IgD-negative memory B cell (primary cell): Measurements from ENCODE around the gene ZNF44. TPM values are rescaled to one million over a fixed set of nuclear protein-coding genes. Genes with fewer than 3 reads are reported as not detected.

Experiments used
- H3K27ac Mint-ChIP-seq, 3 donors: one replicate each; pipeline ENCODE4 v1.8.0; 2020 to 2022; ENCODE audit warnings: mild to moderate bottlenecking in 3 of 3, mixed read lengths in 3 of 3, moderate library complexity in 1 of 3
- H3K27me3 Mint-ChIP-seq: one replicate; pipeline ENCODE4 v1.8.0; 2021; ENCODE audit warnings: mixed read lengths
- H3K36me3 Mint-ChIP-seq: one replicate; pipeline ENCODE4 v1.8.0; 2020; ENCODE audit warnings: mild to moderate bottlenecking, mixed read lengths
- H3K4me1 Mint-ChIP-seq, 3 donors: one replicate each; pipeline ENCODE4 v1.8.0; 2020 to 2022; ENCODE audit warnings: mixed read lengths in 3 of 3, mild to moderate bottlenecking in 1 of 3
- H3K4me3 Mint-ChIP-seq, 4 donors: one replicate each; pipeline ENCODE4 v1.8.0; 2020 to 2022; ENCODE audit warnings: mild to moderate bottlenecking in 4 of 4, mixed read lengths in 4 of 4, moderate library complexity in 3 of 4
- H3K9me3 Mint-ChIP-seq, 3 donors: one replicate each; pipeline ENCODE4 v1.8.0; 2020 to 2021; ENCODE audit warnings: mixed read lengths in 3 of 3, mild to moderate bottlenecking in 1 of 3
- polyA plus RNA-seq: library from polyadenylated mRNA; unstranded; fragments of 300-500 nt; fragmentation: Illumina TruSeq; gene quantifications from one replicate; pipeline ENCODE4 v1.2.3, GENCODE V29; 2021

The ZNF44 gene
- polyA plus RNA-seq, 1 donor from 2014 or later, result 18.9 TPM

DNA sequence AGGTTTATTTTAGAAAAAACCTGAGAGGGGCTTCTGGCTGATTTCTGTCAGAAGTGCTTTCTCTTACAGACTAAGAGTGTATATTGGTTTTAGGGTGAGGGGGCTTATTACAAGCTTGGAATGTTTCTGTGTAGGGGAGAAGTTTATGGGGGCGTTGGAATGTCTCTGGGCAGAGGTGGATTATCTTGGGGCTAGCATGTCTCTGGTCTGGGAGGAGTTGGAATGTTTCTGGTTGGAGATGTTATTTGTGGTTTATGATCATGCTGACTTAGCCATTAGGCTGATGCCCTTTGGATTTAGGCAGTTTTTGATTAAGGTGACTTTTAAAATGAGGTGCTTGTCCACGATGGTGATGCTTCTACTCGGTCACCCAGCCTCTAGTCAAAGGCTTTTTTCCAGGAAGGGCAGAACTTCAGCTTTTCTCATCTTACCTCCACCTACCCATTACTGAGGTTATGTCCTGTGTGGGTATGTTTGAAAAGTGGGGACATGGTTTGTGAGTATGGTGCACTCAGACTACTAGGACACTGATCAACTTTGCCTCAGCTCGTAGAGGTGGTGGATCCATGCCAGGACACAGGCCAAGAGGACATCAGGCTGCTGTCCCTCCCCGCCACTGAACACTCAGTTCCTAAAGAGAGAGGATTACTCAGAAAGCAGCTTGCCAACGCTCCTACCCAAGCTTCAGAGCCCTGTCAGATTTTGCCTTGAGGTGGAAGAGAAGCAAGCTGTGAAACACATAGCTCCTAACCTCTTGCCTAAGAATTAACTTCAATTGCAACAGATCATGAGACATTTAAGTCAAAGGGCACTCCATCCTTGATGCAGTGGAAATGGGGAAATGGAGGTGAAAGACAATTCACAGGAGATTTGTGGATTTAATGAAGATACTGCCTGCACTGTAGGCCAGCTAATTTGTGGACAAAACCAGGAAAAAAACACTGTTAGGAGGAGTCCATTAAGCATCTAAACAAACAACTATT lies 63.6 kb downstream of the ZNF44 start:
- peak overlapping the region in 1 of 3 donors; percentile 29 for H3K27ac Mint-ChIP-seq
- H3K9me3 Mint-ChIP-seq, result peaks cover 5 to 19% (median 13%) of the 10 kb centered on the region in 3 donors
- no peaks in the 10 kb centered on the region for H3K4me1 Mint-ChIP-seq
- peaks cover 13% of the 10 kb centered on the region for H3K36me3 Mint-ChIP-seq
- H3K4me3 Mint-ChIP-seq, result no peak overlapping the region
- no peaks in the 10 kb centered on the region for H3K27me3 Mint-ChIP-seq

DNA sequence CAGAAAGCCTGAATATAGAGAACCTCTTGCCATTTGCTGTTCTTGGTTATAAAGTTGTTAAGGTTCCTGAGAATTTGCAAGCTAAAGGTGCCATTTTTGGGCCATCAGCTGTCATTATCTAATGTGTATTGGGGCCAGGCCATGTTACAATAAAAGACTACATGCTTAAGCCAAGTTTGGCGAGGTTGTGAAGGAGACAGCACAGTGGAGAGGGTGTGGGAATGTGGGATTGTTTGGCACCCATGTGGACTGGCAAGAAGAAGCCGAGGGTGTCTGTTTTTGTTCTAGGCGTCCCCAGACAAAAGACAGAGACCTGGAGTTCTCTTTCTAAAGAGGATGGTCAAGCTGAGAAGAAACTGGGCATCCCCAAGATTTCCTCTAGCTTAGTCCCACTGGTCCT lies 64.7 kb downstream of the ZNF44 start:
- no peak overlapping the region for H3K4me3 Mint-ChIP-seq
- H3K36me3 Mint-ChIP-seq, result peaks cover 13% of the 10 kb centered on the region
- no peaks in the 10 kb centered on the region for H3K27me3 Mint-ChIP-seq
- H3K9me3 Mint-ChIP-seq, result peaks cover 5 to 23% (median 13%) of the 10 kb centered on the region in 3 donors
- H3K27ac Mint-ChIP-seq, result no peak overlapping the region
- H3K4me1 Mint-ChIP-seq, result no peaks in the 10 kb centered on the region

DNA sequence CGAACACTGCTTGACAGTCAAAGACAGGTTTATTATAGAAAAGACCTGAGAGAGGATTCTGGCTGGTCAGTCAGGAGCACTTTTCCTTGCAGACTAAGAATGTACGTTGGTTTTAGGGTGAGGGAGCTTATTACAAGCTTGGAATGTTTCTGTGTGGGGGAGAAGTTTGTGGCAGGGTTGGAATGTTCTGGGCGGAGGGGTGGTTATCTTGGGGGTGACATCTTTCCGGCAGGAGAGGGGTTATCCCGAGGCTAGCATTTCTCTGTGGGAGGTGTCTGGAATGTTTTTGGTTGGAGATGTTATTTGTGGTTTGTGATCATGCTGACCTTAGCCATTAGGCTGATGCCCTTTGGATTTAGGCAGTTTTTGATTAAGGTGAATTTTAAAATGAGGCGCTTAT lies 70.0 kb downstream of the ZNF44 start:
- Mint-ChIP-seq H3K36me3 (peaks cover 3% of the 10 kb centered on the region), H3K27ac (no peak overlapping the region), H3K4me1 (no peaks in the 10 kb centered on the region), H3K27me3 (no peaks in the 10 kb centered on the region), H3K4me3 (no peak overlapping the region), H3K9me3 (peaks cover 0 to 6% (median 3%) of the 10 kb centered on the region in 3 donors)

DNA sequence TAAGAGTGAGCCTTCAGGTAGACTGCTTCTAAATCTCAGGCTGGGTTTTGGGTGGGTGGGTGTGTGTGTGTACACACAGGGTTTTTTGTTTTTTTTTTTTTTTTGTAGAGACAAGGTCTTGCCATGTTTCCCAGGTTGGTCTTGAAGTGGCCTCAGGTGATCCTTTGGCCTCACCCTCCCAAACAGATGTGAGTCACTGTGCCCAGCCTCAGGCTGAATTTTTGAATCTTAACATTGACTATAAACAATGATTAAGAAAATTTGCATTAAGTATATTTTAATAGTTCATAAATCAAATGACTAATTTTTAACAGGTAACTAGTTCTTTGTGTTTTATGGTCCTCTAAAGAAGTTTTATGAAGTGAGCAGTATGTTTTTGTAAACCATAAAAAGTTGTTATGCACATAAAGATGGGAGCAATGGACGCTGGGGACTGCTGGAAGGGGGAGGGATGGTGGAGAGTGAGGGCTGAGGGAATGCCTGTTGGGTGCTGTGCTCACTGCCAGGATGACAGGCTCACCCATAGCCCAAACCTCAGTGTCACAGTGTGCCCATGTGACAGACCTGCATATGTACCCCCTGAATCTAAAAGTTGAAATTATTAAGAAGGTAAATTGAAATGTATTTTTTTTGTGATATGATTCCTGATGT lies 71.6 kb downstream of the ZNF44 start:
- Mint-ChIP-seq H3K9me3 (peaks cover 5 to 12% (median 11%) of the 10 kb centered on the region in 3 donors), H3K36me3 (peaks cover 3% of the 10 kb centered on the region)

More for the DNA sequence above, 71.6 kb downstream of the ZNF44 start:
- no peaks in the 10 kb centered on the region for H3K4me1 Mint-ChIP-seq
- H3K27ac Mint-ChIP-seq, result no peak overlapping the region
- no peaks in the 10 kb centered on the region for H3K27me3 Mint-ChIP-seq
- no peak overlapping the region for H3K4me3 Mint-ChIP-seq

Other genes with a start within 250 kb of the ZNF44 start
- gene ZNF878, start 241.9 kb downstream of the ZNF44 start, polyA plus RNA-seq, result not detected
- 8.8 TPM for gene ZNF844, start 230.2 kb downstream of the ZNF44 start, polyA plus RNA-seq
- 1.9 TPM for gene ZNF20, start 154.5 kb downstream of the ZNF44 start, polyA plus RNA-seq
- 1.1 TPM for gene ZNF625, start 138.1 kb downstream of the ZNF44 start, polyA plus RNA-seq
- 21.9 TPM for gene ZNF136, start 131.8 kb downstream of the ZNF44 start, polyA plus RNA-seq
- gene ZNF563, start 38.8 kb upstream of the ZNF44 start, polyA plus RNA-seq, result 3.7 TPM
- gene ZNF442, start 70.8 kb upstream of the ZNF44 start, polyA plus RNA-seq, result 2.3 TPM
- 10.2 TPM for gene ZNF799, start 106.4 kb upstream of the ZNF44 start, polyA plus RNA-seq
- 2.4 TPM for gene ZNF443, start 146.1 kb upstream of the ZNF44 start, polyA plus RNA-seq
- 2.6 TPM for gene ZNF709, start 189.9 kb upstream of the ZNF44 start, polyA plus RNA-seq